K562 (cell line): Measurements from ENCODE around the gene PTCRA. TPM values are rescaled to one million over a fixed set of nuclear protein-coding genes. Genes with fewer than 3 reads are reported as not detected.
A peak's percentile ranks its signal among the peaks of the same experiment; 100 is the strongest.

Experiments
- BCOR ChIP-seq: fragments of 450-650 bp; IDR thresholded peaks from 2 replicates; pipeline ENCODE4 v1.6.1; 2016
- CAMTA2 ChIP-seq: fragments of 250-450 bp; sonication (Bioruptor Pico); conservative IDR thresholded peaks from 2 replicates; pipeline ENCODE4 v1.5.1; 2022
- DACH1 ChIP-seq: fragments of 450-650 bp; IDR thresholded peaks from 2 replicates; pipeline ENCODE4 v1.6.1; 2018; ENCODE audit not compliant: partially characterized antibody
- GABPB1 ChIP-seq: sonication (generic); formaldehyde crosslinking; IDR thresholded peaks from 2 replicates; pipeline ENCODE4 v1.8.0; 2022; ENCODE audit warnings: mild to moderate bottlenecking, missing genetic modification reagents
- HMBOX1 ChIP-seq: sonication (generic); IDR thresholded peaks from 2 replicates; pipeline ENCODE4 v1.6.1; 2016
- ILF3 ChIP-seq: fragments of 450-650 bp; IDR thresholded peaks from 2 replicates; pipeline ENCODE4 v1.6.1; 2018; ENCODE audit warnings: antibody characterized with exemption, mild to moderate bottlenecking, moderate library complexity, borderline replicate concordance
- KAT2B ChIP-seq: IDR thresholded peaks from one replicate; pipeline ENCODE4 v1.6.1; 2012; ENCODE audit warnings: low read depth, mild to moderate bottlenecking, control low read depth, inconsistent platforms, low read length, moderate library complexity
- MCM2 ChIP-seq: fragments of 450-650 bp; IDR thresholded peaks from 2 replicates; pipeline ENCODE4 v1.6.1; 2017; ENCODE audit warnings: low read depth, mild to moderate bottlenecking
- PHF21A ChIP-seq: fragments of 450-650 bp; IDR thresholded peaks from 2 replicates; pipeline ENCODE4 v1.6.1; 2017; ENCODE audit warnings: low read depth, borderline replicate concordance
- SMARCA4 ChIP-seq: fragments of 450-650 bp; IDR thresholded peaks from 2 replicates; pipeline ENCODE4 v1.6.1; 2016
- WHSC1 ChIP-seq: IDR thresholded peaks from one replicate; pipeline ENCODE4 v1.6.1; 2012; ENCODE audit warnings: low read length, control low read depth, inconsistent platforms
- ZNF197 ChIP-seq: fragments of 200-800 bp; sonication (Bioruptor generic); IDR thresholded peaks from 2 replicates; pipeline ENCODE4 v1.6.1; 2016; ENCODE audit warnings: low read depth, missing genetic modification characterization, missing compliant biosample characterization
- ZNF639 ChIP-seq, 2 experiments: fragments of 200-800 bp in 1 of 2; sonication (Bioruptor generic) in 1 of 2; sonication (generic) in 1 of 2; formaldehyde crosslinking in 1 of 2; IDR thresholded peaks in 1 of 2; conservative IDR thresholded peaks in 1 of 2; 2 replicates each; pipeline versions ENCODE4 v1.5.0 to v1.6.1; 2016 to 2020; ENCODE audit warnings: missing compliant biosample characterization in 1 of 2, missing genetic modification characterization in 1 of 2, missing genetic modification reagents in 1 of 2
- ZNF707 ChIP-seq: fragments of 250-450 bp; sonication (Bioruptor Pico); conservative IDR thresholded peaks from 2 replicates; pipeline ENCODE4 v1.8.0; 2022; ENCODE audit warnings: inconsistent platforms, mild to moderate bottlenecking, moderate library complexity
- ZNF77 ChIP-seq: fragments of 250-450 bp; sonication (Bioruptor Pico); IDR thresholded peaks from 2 replicates; pipeline ENCODE4 v1.5.0; 2020
- polyA plus RNA-seq, 8 experiments: library from polyadenylated mRNA; depleted of rRNA in 4 of 8; stranded (reverse) in 5 of 8; unstranded in 3 of 8; fragments of >200 nt; fragmentation: Nextera tagmentation in 2 of 8; fragmentation: Illumina TruSeq in 1 of 8; extraction: Ambion mirVana in 2 of 8; extraction: Trizol in 1 of 8; gene quantifications; 2 replicates each; pipeline versions ENCODE4 v1.2.1 to v1.2.3, GENCODE V29; 2011 to 2014; ENCODE audit warnings: inconsistent platforms in 1 of 8, missing spikeins in 1 of 8
- total RNA-seq, 7 experiments: library from RNA; depleted of rRNA in 6 of 7; stranded (reverse); fragments of >200 nt in 6 of 7; fragmentation: Illumina TruSeq in 2 of 7; extraction: Trizol in 2 of 7; gene quantifications; 2 replicates each; pipeline versions ENCODE4 v1.2.1 to v1.2.3, GENCODE V29; 2011 to 2021; ENCODE audit warnings: low replicate concordance in 1 of 7
- TF ChIP-seq, protein P1 (sequence below): sonication (generic); formaldehyde crosslinking; IDR thresholded peaks from 2 replicates; pipeline ENCODE4 v1.8.1; 2023; ENCODE audit warnings: mild to moderate bottlenecking, missing genetic modification reagents, moderate library complexity
- TF ChIP-seq, protein P2 (sequence below), 2 experiments: fragments of 250-450 bp in 1 of 2; fragments of 450-650 bp in 1 of 2; sonication (Bioruptor Pico) in 1 of 2; IDR thresholded peaks; 2 replicates each; pipeline versions ENCODE4 v1.6.1 to v1.8.0; 2016 to 2021; ENCODE audit warnings: mild to moderate bottlenecking in 2 of 2, moderate library complexity in 2 of 2, missing compliant biosample characterization in 1 of 2, missing genetic modification characterization in 1 of 2
- TF ChIP-seq, protein P3 (sequence below): fragments of 150-350 bp; conservative IDR thresholded peaks from 2 replicates; pipeline ENCODE4 v1.6.1; 2014; ENCODE audit warnings: low read length

Gene PTCRA
- total and polyA plus RNA-seq, 9 of the 15 experiments (the other 6 are each of a cell fraction or from before 2014, with no cell fraction given), result 0.21 TPM; not detected in 8

GRCh38 chr6:42928986-42929820 lies 13.3 kb downstream of the PTCRA start, which contains the start of gene CNPY3 (continued):
- TF ChIP-seq, protein P1, sequence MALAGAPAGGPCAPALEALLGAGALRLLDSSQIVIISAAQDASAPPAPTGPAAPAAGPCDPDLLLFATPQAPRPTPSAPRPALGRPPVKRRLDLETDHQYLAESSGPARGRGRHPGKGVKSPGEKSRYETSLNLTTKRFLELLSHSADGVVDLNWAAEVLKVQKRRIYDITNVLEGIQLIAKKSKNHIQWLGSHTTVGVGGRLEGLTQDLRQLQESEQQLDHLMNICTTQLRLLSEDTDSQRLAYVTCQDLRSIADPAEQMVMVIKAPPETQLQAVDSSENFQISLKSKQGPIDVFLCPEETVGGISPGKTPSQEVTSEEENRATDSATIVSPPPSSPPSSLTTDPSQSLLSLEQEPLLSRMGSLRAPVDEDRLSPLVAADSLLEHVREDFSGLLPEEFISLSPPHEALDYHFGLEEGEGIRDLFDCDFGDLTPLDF (CRISPR knock-in tag), result peak; percentile 97
- TF ChIP-seq ZNF197 (CRISPR knock-in tag), result no peak
- TF ChIP-seq, protein P2, sequence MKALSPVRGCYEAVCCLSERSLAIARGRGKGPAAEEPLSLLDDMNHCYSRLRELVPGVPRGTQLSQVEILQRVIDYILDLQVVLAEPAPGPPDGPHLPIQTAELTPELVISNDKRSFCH (CRISPR knock-in tag; IDR thresholded peaks at IDR 0.05), result no peak
- TF ChIP-seq, protein P2 (tag; IDR thresholded peaks at IDR 0.05), result no peak
- TF ChIP-seq ILF3, result no peak
- TF ChIP-seq, protein P3, sequence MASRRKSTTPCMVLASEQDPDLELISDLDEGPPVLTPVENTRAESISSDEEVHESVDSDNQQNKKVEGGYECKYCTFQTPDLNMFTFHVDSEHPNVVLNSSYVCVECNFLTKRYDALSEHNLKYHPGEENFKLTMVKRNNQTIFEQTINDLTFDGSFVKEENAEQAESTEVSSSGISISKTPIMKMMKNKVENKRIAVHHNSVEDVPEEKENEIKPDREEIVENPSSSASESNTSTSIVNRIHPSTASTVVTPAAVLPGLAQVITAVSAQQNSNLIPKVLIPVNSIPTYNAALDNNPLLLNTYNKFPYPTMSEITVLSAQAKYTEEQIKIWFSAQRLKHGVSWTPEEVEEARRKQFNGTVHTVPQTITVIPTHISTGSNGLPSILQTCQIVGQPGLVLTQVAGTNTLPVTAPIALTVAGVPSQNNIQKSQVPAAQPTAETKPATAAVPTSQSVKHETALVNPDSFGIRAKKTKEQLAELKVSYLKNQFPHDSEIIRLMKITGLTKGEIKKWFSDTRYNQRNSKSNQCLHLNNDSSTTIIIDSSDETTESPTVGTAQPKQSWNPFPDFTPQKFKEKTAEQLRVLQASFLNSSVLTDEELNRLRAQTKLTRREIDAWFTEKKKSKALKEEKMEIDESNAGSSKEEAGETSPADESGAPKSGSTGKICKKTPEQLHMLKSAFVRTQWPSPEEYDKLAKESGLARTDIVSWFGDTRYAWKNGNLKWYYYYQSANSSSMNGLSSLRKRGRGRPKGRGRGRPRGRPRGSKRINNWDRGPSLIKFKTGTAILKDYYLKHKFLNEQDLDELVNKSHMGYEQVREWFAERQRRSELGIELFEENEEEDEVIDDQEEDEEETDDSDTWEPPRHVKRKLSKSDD, result no peak
- no peak for TF ChIP-seq KAT2B
- no peak for TF ChIP-seq ZNF77
- TF ChIP-seq BCOR, result peak; percentile 29; the same call in 1 of the 2 replicates
- no peak; the same call in 1 of the 2 replicates for TF ChIP-seq SMARCA4
- TF ChIP-seq GABPB1 (CRISPR knock-in tag), result peak; percentile 97
- 0 out of 2 replicates have a peak, but pooled peaks have one; percentile 15 for TF ChIP-seq CAMTA2 (CRISPR knock-in tag)
- TF ChIP-seq DACH1, result no peak
- no peak for TF ChIP-seq WHSC1
- TF ChIP-seq ZNF707 (CRISPR knock-in tag), result no peak
- TF ChIP-seq MCM2, result no peak
- TF ChIP-seq HMBOX1, result no peak; the same call in 1 of the 2 replicates
- peak; percentile 58; the same call in 1 of the 2 replicates for TF ChIP-seq PHF21A
- TF ChIP-seq ZNF639 (CRISPR knock-in tag; conservative IDR thresholded peaks at IDR 0.05 in 1 of 2, IDR thresholded peaks at IDR 0.05 in 1 of 2), result peak in 1 of 2 experiments; percentile 88; a peak in 2 of 4 replicates
